Left renal pelvis (tissue), 4 donors: ENCODE measurements around the gene AMIGO2. TPM values are rescaled to one million over a fixed set of nuclear protein-coding genes. Genes with fewer than 3 reads are reported as not detected.
A peak's percentile ranks its signal among the peaks of the same experiment; 100 is the strongest.
"Not testable (repeated sequence)": the region's sequence is repeated elsewhere in the genome, so short reads cannot be mapped to it uniquely, and the experiment has no call there.

ENCODE experiments used
- DNase-seq, 4 donors: peaks; one replicate each; pipeline ENCODE4 v3.0.0-alpha.2; 2013; ENCODE audit warnings: low read depth in 4 of 4, low spot score in 3 of 4
- polyA plus RNA-seq, 4 donors: library from polyadenylated mRNA; unstranded; fragments of 120-200 nt; gene quantifications; one replicate each; pipeline ENCODE4 v1.2.1, GENCODE V29; 2013; ENCODE audit not compliant: insufficient read length in 4 of 4

AMIGO2 gene
- 10 to 100 TPM in 3 of 4 donors, 1 to 10 TPM in 1; 4.2 to 55.9 (median 44.1) TPM for polyA plus RNA-seq

- peak in 2 of 4 donors; percentile 30 to 39 for DNase-seq
Observed at GRCh38 chr12:47079468-47079980, at the start of gene AMIGO2, which contains the start of gene PCED1B. AMIGO2 (minus strand) TSS chr12:47079959; CDS start chr12:47079002, 957 bp downstream. PCED1B (plus strand) TSS chr12:47079621; CDS start chr12:47235064, 155,443 bp downstream.

DNA sequence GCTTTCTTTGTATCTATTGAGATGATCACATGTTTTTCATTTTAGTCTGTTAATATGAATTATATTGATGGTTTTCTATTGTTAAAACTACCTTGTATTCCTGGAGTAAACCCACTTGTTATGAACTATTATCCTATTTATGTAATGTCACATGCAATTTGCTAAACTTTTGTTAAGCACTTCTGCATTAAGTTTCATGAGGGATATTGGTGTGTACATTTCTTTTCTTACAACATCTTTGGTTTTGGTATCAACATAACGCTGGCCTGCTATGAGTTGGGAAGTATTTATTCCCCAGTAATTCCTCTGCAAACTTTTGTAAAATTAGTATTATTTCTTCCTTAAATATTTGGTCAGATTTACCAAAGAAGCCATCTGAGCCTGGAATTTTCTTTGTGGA, 46.5 kb upstream of the AMIGO2 start:
- DNase-seq, result no peak

- no peak for DNase-seq
Observed at GRCh38 chr12:47124451-47124850, 44.7 kb upstream of the AMIGO2 start.

DNA sequence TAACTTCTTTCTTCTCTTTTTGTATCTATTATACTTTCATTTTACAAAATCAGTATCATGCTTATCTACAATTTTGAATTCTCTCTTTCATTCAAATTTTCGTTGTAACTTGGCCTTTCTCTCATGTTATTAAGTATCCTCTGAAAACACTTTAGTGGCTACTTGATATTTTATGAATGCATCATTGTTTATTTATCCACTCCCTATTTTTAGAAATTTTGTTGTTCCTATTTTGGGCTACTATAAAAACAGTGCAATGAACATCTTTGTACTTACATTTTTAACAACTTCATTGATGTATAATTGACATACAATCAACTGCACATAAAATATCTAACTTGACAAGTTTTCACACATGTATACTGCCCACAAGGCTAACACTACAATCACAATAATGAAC, 44.0 kb upstream of the AMIGO2 start:
- DNase-seq, result no peak

- DNase-seq, result no peak
Observed at GRCh38 chr12:47122602-47123001, 42.8 kb upstream of the AMIGO2 start.

GRCh38 chr12:47121146-47121545, 41.4 kb upstream of the AMIGO2 start:
- DNase-seq, result no peak

DNA sequence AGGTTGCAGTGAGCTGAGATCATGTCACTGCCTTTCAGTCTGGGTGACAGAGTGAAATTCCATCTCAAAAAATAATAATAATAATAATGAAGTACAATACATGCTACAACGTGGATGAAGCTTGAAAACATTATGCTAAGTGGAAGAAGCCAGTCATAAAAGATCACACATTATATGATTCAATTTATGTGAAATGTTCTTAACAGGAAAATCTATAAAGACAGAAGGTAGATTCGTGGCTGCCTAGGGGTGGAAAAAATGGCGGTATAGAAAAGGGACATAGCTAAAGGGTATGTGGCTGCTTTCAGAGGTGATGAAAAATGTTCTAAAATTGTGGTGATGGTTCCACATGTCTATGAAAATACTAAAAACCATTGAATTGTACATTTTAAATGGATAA, 41.0 kb upstream of the AMIGO2 start:
- DNase-seq, result no peak

DNA sequence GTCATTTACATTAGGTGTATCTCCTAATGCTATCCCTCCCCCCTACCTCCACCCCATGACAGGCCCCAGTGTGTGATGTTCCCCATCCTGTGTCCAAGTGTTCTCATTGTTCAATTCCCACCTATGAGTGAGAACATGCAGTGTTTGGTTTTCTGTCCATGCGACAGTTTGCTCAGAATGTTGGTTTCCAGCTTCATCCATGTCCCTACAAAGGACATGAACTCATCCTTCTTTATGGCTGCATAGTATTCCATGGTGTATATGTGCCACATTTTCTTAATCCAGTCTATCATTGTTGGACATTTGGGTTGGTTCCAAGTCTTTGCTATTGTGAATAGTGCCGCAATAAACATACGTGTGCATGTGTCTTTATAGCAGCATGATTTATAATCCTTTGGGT, 37.5 kb upstream of the AMIGO2 start:
- DNase-seq, result not testable (repeated sequence)

- DNase-seq, result no peak
Observed at GRCh38 chr12:47114481-47114892, 34.7 kb upstream of the AMIGO2 start.

GRCh38 chr12:47112679-47113078, 32.9 kb upstream of the AMIGO2 start:
- DNase-seq, result no peak

DNA sequence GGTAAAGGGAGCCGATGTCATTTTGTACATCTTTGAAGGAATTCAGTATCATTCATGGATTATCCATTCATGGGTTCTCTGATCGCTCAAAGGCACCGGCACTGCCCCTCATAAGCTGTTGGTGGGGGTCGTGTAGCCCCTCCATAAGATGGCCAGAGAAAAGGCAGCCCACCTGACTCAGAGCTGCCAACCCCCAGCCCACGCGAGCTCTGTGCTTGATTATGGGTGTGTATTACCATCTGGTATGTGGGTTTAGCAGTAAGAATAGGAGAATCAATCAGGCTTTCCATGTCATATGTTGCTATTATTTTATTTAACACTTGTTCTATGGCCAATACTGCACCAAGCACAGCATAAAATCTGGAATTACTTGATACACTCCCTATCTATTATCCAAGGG, 32.1 kb upstream of the AMIGO2 start:
- DNase-seq, result no peak

GRCh38 chr12:47111392-47111778, 31.6 kb upstream of the AMIGO2 start:
- DNase-seq, result no peak

DNA sequence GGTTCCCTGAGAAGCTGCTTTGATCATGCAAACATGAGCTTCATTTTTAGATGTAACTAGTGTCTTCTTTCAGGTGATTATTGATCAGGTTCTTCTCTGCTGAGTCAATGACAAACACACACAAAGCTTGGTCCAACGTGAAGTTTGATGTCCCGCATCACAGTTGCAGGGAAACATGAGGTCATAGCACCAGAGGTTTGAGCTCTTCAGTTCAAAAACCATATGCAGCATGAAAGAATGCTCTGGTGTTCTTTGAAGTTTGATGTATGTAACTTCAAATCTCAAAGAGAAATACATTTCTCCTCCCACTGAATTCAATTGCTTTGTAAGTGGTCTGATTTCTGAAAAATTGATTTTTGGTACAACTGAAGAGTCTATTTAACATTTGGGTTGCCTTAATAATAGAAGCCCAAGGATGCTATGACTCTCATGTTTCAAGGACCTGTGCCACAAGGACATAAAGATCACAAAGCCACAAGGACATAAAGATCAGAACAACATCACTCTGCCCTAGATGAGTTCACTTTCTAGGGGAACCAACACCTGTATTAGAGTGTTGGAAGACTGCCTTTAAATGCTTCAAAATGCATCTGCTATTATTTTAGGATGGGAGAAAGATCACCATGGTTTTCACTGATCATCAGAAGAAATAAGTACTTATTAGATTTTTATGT, 31.1 kb upstream of the AMIGO2 start:
- no peak for DNase-seq

DNA sequence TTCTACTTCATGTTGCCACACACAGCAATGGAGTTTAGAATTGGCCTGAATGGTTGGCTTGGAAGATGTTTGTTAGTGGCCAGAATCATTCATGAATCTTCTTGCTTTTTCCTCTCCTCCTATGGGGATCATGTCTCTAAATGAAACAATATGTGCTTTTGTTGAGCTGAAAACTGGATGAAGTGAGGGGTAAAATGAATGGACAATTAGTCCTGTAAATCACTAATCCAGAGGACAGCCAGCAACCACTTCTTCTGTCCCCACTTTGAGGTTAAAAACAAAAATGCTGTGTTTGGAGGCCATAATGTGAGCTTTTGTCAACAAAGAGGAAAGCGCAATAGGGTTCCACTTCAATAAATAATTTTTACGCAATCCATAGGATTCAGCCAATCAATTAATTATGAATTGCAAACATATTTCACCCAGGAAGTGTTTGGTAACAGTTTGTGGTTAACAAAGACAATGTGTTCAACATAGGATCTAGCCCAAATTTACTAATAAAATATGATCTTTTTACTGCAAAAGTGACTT, 30.3 kb upstream of the AMIGO2 start:
- no peak for DNase-seq

GRCh38 chr12:47107926-47108325, 28.2 kb upstream of the AMIGO2 start:
- no peak for DNase-seq

DNA sequence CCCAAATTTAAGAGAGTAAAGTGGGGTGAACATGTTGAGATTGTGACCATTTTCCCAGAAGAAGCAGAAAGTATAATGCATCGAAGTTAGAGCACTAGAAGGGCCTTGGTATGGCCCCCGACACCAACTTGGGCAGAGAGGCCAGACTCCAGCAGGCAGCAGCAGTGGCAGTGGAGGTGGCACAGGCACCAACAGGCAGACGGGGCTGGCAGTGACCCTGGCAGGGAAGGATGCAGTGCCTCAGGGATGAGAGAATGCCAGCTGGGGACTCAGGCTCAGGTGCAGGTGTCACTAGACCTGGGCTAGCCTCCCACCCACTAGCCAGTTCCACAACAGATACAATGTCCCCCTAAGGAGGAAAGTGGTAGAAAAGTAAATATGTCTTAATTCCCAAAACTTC, 27.7 kb upstream of the AMIGO2 start:
- DNase-seq, result no peak

DNA sequence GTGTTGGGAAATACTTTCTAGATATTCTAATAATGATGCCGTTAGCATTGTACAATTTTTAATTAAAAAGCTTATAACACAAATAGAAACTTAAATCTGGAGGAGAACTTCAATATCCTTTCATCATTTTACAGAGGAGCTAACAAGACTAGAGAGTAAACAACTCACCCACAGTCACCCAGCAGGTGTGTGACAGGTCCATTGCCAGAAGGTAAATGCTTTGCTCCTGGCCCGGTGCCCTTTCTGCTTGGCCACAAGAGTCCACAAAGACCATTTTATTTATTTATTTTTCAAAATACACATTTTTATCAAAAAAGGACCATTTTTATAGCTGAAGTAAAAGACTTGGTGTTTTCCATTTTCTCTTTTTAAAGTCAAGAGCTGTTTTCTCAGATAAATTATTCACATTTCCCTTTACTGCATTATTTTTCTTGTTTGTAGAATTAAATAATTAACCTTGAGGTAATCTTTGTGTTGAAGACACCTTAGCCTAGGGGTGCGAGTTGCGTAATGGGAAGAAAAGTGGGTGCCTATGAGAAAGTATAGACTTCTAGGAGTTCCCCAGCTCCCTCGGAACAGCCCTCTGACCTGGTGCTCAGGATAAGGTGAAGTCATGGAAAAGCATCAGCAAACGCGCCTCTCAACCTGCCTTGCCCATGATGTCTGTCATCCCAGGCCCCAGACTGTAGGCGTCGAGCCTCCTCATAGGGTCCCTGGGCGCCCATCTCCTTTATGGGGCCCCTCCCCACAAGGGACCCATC, 26.3 kb upstream of the AMIGO2 start:
- no peak for DNase-seq

- no peak for DNase-seq
Observed at GRCh38 chr12:47102845-47103651, 23.3 kb upstream of the AMIGO2 start.

GRCh38 chr12:47102406-47102805, 22.6 kb upstream of the AMIGO2 start:
- DNase-seq, result no peak

DNA sequence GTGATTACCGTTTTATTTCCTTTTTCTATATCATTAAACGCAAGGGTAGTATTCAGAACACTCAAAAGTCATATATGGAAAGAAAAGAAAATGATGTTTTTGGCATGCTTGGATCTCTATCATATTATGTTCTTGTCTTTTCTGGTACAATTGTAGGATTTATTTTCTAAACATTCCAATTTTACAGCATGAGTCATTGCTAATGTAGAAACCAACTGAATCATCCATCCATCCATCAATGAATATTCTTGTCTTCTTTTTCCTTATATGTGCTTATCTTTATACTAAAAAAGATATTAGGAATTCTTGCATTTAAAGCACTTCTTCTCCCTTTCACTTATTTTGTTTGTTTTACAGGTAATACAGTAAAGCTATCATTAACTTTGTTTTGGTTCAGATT, 20.4 kb upstream of the AMIGO2 start:
- no peak for DNase-seq

DNA sequence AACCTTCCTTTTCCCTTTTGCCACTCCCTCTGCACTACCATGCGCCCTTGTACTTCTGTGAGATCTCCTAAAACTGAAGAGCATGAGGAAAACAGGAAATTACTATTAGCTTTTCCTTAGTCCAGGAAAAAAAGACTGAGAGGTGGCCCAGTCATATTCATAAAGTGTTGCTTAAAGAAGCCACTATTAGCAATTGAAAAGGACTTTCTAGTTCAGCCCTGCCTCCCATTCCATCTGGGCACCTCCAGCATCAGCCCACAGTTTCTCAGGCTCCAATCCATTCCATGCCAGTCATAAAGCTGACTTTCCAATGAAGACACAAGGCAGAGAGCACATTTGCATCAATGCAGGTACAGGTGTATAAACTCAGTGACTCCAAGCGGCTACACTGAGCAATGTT, 19.9 kb upstream of the AMIGO2 start:
- no peak for DNase-seq
